ENCODE data around the gene ODAD4. TPM values are rescaled to one million over a fixed set of nuclear protein-coding genes. Genes with fewer than 3 reads are reported as not detected.

The ODAD4 gene
- total RNA-seq, 1 donor from 2014 or later: not detected

- H3K27ac ChIP-seq: no peak overlapping the region
- no peak overlapping the region for H3K4me3 ChIP-seq
- peaks cover 72 to 99% of the 10 kb centered on the region in 2 donors for H3K36me3 ChIP-seq
- intact Hi-C loops (cut with DNase I): no loop called here
- no peaks in the 10 kb centered on the region for H3K27me3 ChIP-seq
- H3K4me1 ChIP-seq: no peaks in the 10 kb centered on the region
- no peaks in the 10 kb centered on the region for H3K9me3 ChIP-seq
- TF ChIP-seq CTCF (IDR thresholded peaks at IDR 0.05): no peak
- DNase-seq (ENCODE audit: low spot score in 2 of 2): no peak
These were observed 59.4 kb downstream of the ODAD4 start for GRCh38 chr17:41989702-41990419.

GRCh38 chr17:41992576-41992975, 62.2 kb downstream of the ODAD4 start:
- Histone ChIP-seq H3K36me3 (peaks cover 76 to 100% of the 10 kb centered on the region in 2 donors), H3K27me3 (no peaks in the 10 kb centered on the region), H3K4me1 (no peaks in the 10 kb centered on the region), H3K27ac (no peak overlapping the region), H3K4me3 (no peak overlapping the region), H3K9me3 (no peaks in the 10 kb centered on the region)
- TF ChIP-seq CTCF (IDR thresholded peaks at IDR 0.05): no peak
- no peak for DNase-seq (ENCODE audit: low spot score in 2 of 2)
- intact Hi-C loops (cut with DNase I): no loop called here

GRCh38 chr17:41996855-41997164, 66.4 kb downstream of the ODAD4 start:
- DNase-seq (ENCODE audit: low spot score in 2 of 2): no peak
- intact Hi-C loops (cut with DNase I): no loop called here
- Histone ChIP-seq H3K27me3 (no peaks in the 10 kb centered on the region), H3K4me3 (no peak overlapping the region), H3K4me1 (no peaks in the 10 kb centered on the region), H3K36me3 (peaks cover 76 to 98% of the 10 kb centered on the region in 2 donors), H3K9me3 (no peaks in the 10 kb centered on the region), H3K27ac (no peak overlapping the region)
- no peak for TF ChIP-seq CTCF (IDR thresholded peaks at IDR 0.05)

- Histone ChIP-seq H3K9me3 (no peaks in the 10 kb centered on the region), H3K4me3 (no peak overlapping the region), H3K27me3 (no peaks in the 10 kb centered on the region), H3K4me1 (no peaks in the 10 kb centered on the region), H3K36me3 (peaks cover 77 to 97% of the 10 kb centered on the region in 2 donors), H3K27ac (no peak overlapping the region)
- intact Hi-C loops (cut with DNase I): no loop called here
- TF ChIP-seq CTCF (IDR thresholded peaks at IDR 0.05): no peak
- DNase-seq (ENCODE audit: low spot score in 2 of 2): no peak
These were observed 68.1 kb downstream of the ODAD4 start for GRCh38 chr17:41998497-41998896.

GRCh38 chr17:42000413-42001133, 70.2 kb downstream of the ODAD4 start:
- Histone ChIP-seq H3K36me3 (peaks cover 67 to 76% of the 10 kb centered on the region in 2 donors), H3K27me3 (no peaks in the 10 kb centered on the region), H3K9me3 (no peaks in the 10 kb centered on the region), H3K4me3 (no peak overlapping the region), H3K27ac (no peak overlapping the region), H3K4me1 (no peaks in the 10 kb centered on the region)
- TF ChIP-seq CTCF (IDR thresholded peaks at IDR 0.05): no peak
- DNase-seq (ENCODE audit: low spot score in 2 of 2): no peak
- intact Hi-C loops (cut with DNase I): no loop called here

All from ascending aorta (tissue), 2 donors.